HG03432 (cell line): Measurements from ENCODE around the gene GJD4.

Experiments
- ATAC-seq: cut with Tn5 transposase; IDR thresholded peaks from one replicate; pipeline ENCODE4 v1.9.1; 2021; ENCODE audit warnings: mild to moderate bottlenecking, moderate library complexity; ENCODE audit not compliant: unreplicated experiment

The GJD4 gene

DNA sequence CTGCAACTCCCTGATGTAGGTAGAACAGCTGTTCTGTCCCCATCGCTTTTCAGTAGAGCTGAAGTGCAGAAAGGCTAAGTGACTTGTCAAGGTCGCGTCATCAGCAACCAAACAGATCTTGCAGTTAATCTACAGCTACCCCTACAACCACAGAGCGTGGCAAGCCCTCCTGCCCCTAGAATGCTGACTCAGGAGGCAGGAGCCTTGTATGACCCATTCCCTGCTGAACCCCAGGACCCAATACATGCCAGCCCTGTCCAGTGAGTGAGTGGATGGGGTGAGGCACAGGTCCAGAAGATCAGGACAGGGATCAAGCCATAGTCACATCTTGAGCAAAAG, 26.6 kb upstream of the GJD4 start:
- ATAC-seq = no peak

DNA sequence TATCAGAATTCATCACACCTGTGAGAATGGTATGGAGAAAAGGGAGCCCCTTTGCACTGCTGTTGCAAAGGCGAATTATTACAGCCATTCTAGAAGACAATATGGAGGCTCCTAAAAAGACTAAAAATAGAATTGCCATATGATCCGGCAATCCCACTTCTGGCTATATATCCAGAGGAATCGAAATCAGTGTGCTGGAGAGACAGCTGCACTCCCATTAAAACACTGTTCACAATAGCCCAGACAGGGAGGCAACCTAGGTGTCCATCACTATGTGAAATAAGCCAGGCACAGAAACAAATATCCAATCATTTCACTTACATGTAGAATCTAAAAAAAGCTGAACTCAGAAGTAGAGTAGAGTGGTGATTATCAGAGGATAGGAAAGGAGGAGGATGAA, 26.0 kb upstream of the GJD4 start:
- no peak for ATAC-seq

DNA sequence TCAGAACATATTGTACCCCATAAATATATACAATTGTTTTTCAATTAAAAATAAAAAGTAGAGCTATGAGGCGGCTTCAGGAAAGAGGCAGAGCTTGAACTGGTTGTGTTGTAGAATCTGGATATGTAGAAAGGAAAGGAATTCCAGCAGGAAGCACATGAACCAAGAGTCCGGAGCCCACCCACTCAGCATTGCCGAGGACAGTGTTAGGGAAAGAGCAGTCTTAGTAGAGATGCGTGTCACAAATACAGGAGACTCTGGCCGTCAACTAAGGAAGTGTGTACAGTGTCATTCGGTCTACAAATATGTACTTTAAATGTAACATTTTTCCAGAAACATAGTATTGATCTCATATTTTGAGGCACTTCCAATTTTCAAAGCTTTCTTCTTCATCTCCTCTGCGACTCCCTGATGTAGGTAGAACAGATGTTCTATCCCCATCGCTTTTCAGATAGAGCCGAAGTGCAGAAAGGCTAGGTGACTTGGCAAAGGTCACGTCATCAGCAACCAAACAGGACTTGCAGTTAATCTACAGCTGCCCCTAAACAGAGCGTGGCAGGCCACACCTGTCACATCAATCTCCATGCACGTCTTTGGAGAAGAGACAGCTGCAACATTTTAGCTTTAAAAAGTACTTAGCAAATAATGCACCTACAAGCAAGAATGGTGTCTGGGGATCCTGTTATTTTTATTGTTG, 25.3 kb upstream of the GJD4 start:
- no peak for ATAC-seq

DNA sequence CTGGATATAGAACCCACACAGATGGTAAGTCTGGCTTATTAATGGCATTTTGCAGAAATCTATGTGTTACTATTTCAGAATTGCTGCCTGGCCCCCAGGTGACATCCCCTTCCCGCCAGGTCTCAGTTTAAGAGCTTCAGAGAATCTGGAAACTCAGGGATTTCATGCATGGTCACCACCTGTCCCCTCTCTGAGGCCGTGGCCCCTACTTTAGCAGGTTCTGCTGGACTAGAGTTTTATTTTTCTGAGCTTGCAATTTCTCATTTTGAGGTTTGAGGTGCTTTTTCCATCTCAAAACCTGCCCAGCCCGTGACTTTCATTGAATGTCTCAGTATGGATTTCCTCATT, 24.7 kb upstream of the GJD4 start:
- ATAC-seq = no peak

DNA sequence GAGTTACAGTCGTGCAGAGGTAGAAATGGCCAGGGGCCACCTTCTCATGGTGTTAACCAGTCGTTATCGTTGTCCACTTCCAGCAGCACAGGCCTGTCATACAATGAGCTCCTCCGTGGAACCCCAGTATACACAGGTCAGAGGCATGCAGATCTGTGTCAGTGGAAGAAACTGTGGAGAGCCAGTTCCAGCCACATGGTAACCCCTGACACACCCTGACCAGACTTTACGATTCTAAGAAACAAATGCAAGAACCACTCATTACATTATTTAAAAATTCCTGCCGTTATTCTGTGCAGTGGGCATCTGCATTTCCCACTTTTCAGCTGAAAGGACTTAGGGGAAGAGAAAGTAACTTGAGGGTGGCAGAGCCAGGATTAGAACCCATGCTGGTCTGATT, 23.5 kb upstream of the GJD4 start:
- ATAC-seq = no peak

DNA sequence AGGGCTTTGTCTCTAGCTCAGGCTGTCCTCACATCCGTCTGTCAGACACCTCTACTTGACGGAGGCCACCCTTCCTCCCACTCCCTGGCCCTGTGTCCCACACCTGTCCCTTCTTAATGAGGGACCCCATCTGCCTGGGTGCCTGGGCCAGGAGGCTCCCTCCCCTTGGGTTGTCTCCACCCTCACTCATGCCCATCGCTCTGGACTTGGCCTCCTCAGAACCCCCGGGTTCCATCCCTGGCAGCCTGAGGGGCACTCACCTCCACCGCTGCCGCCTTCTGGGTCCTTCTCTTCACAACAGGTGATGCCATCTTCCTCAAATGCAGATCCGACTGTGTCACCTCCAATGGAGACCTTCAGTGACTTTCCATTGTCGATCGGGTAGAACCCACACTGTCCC, 20.2 kb upstream of the GJD4 start:
- ATAC-seq = no peak

DNA sequence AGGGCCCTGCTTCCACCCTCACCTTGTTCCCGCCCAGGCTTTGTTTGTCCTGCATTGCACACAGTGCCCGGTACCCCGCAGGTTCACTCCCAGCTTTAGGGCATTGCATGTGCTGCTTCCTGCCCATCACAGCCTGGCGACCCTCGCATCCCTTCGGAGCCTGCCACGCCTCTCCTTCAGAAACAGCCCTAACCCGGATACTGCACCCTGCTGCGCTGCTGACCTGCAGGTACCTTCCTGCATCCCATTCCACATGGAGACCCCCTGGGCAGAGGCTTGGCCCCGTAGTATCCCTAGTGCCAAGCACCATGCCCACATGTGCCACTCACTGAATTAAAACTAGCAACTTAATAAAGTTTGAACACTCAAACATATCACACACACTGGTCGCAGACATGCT, 19.8 kb upstream of the GJD4 start:
- no peak for ATAC-seq

DNA sequence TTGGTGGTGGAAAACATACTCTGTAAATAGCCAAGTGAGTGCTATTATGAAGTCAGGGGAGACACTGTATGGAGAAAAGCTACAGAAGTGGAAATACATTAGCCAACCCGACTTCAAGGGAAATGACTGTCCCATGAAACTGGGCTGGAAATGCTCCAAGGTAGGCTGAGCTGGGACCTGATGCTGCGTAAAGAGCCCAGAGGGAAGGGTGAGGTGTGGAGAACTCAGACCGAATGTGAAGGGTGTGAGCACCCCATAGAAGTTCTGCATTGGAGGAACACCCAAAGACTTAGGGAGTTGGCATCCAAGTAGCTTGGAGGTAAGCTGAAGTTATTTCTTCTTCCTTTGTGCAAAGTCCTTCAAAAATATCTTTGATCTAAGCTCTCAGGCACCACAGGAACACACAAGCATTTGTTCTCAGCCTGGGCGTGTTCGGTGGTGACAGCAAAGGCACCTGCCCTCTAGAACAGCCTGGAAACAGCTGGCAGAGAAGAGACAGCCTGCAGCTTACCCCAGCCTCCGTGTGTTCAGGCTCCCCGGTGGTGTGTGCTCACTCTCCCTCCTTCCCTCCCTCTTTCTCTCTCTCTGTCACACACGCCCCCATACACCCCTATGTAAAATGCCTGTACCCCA, 19.1 kb upstream of the GJD4 start:
- no peak for ATAC-seq

DNA sequence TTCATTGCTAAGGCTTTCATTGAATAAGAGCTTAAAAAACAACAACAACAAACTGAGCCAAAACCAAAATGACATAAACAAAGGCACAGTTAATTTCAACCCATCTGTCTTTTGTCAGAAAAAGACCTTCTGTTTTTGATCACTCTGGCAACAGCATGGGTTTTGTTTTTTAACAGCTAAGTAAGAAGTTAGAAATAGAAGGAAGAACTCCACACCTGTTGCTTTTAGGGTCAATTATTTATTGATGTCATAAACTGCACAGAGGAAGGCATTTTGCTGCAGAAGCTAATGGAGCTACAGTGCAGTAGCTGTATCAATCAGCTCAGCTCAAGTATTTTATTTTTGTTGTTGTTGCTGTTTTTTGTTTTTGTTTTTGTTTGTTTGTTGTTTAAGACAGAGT, 16.3 kb upstream of the GJD4 start:
- no peak for ATAC-seq

DNA sequence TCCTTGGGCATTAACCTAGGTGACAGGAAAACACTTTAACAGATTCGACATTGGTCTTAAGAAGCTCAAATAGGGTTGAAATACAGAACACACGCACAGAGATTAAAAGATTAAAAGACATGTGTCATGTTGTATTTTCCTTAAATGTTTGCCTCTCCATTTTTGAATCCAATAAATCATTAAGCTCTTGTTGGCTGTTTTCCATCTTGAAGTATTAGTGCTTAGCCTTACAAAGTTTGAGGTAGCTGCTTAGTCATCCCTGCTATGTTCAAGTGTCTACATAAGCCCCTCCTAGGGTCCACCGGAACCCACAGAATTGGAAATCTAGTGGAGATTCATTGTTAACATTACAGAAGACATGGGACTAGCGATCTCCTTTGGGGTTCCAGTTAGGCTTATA, 12.7 kb upstream of the GJD4 start:
- no peak for ATAC-seq

DNA sequence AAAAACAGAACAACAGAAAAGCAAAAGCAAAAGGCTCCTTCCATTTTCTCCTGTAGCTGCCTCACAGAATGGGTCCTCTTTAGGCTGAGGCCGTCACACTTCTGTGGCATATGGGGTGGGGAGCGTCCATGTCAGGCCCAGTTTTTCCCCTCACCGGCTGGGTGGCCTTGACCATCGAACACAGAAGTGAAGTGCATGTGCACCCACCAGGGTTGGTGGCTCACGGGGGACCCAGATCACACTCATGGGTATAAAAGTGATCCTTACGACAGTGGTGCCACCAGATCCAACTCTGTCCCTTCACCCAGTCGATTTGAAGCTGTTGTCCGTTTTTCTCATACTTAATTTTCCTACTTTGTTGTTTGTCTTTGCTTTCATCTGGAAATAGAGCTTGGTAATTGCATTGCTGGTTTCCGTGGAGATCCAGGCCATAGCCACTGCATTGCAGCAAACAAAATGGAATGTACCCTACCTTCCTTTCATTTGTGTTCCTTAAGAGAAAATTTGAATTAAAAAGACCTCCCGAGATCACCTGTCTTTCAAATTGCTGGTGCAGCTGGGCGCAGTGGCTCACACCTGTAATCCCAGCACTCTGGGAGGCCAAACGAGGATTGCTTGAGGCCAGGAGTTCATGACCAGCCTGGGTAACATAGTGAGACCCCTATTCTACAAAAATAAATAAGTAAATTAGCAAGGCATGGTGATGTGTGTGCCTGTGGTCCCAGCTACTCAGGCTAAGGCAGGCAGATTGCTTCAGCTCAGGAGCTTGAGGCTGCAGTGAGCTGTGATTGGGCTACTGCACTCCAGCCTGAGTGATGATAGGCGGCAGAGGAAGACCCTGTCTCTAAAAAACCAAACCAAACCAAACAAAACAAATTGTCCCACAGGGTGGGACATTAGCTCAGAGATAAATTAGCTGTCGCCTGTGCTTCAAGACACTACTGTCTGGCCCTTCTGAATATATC, 10.7 kb upstream of the GJD4 start:
- no peak for ATAC-seq

DNA sequence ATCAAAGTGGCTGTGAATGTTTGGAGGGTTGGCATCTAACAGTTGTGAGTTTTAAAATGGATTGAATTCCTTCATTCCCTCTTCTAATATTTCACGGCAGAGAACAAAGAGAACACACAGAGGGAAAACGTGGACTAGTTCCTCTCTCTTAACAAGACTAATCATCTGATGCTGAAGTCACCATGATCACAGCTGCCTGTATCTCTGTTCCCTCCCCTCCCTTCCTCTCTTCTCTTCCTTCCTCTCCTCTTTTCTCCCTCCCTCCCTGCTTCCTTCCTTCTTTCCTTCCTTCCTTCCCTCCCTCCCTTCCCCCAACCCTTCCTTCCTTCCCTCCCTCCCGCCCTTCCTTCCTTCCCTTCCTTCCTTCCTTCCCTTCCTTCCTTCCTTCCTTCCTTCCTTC, 10.0 kb upstream of the GJD4 start:
- ATAC-seq = no peak

DNA sequence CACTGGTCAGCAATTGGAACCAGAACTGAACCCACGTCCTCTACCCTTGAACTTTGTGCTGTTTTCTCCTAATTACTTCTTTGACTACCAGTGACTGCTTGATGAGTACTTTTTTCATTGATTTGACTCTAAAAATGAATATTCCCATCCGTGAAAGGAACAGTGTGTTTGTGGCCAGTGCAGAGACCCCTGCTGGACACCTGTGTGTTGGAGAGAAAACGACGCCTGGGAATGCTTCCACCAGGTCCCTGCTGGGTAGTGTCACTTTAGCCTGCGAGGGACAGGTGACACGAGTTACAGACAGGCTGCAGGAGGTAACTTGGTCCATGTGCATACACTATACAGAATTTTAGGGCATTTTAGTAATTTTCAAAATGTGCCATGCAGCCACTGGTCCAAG, 6.8 kb upstream of the GJD4 start:
- no peak for ATAC-seq

DNA sequence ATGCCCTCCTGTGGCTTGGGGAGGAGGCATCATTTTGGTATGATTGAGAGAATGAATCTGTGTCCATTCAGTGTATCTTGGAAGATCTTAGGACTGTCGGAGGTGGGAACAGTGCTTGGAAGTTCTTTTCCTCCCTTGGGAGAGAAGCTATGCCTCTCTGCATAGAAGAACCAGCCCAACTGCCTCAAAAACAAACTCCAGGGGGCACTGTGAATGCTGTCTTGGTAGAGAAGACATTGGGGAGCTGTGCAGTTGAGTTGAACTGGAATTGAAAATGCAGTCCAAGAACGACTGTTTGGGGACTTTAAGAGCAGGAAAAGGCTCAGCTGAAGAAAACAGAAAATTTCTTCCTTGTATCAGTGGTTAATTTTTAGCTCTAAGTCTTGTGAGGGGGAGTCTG, 4.9 kb upstream of the GJD4 start:
- ATAC-seq = no peak

DNA sequence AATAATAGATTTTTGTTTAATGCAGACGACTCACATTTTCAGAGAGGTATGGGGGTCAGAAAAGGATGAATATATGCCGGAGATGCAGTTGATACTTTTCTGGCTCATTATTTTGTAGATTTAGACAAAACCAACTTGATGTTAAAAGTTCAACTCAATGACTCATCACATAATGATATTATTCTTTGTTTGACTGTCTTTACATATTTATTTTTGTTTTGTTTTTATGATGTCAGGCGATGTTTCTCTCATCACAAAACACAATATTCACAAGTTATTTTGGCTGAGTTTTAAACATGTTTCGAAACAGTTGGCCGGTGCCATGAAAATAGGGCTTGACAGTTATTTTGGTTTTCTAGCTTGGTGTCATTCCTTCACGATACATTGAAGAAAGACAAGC, 1.3 kb downstream of the GJD4 start:
- no peak for ATAC-seq

DNA sequence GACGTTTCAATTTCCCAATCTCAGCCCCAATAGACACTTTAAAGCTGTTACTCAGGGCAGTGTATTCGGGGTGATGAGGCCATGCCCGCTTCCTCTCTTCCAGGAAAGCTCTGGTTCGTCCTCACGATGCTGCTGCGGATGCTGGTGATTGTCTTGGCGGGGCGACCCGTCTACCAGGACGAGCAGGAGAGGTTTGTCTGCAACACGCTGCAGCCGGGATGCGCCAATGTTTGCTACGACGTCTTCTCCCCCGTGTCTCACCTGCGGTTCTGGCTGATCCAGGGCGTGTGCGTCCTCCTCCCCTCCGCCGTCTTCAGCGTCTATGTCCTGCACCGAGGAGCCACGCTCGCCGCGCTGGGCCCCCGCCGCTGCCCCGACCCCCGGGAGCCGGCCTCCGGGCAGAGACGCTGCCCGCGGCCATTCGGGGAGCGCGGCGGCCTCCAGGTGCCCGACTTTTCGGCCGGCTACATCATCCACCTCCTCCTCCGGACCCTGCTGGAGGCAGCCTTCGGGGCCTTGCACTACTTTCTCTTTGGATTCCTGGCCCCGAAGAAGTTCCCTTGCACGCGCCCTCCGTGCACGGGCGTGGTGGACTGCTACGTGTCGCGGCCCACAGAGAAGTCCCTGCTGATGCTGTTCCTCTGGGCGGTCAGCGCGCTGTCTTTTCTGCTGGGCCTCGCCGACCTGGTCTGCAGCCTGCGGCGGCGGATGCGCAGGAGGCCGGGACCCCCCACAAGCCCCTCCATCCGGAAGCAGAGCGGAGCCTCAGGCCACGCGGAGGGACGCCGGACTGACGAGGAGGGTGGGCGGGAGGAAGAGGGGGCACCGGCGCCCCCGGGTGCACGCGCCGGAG, 2.6 kb downstream of the GJD4 start:
- ATAC-seq = no peak

DNA sequence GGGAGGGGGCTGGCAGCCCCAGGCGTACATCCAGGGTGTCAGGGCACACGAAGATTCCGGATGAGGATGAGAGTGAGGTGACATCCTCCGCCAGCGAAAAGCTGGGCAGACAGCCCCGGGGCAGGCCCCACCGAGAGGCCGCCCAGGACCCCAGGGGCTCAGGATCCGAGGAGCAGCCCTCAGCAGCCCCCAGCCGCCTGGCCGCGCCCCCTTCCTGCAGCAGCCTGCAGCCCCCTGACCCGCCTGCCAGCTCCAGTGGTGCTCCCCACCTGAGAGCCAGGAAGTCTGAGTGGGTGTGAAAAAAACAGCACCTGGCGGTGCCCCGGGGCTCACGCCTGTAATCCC, 3.2 kb downstream of the GJD4 start:
- ATAC-seq = no peak

DNA sequence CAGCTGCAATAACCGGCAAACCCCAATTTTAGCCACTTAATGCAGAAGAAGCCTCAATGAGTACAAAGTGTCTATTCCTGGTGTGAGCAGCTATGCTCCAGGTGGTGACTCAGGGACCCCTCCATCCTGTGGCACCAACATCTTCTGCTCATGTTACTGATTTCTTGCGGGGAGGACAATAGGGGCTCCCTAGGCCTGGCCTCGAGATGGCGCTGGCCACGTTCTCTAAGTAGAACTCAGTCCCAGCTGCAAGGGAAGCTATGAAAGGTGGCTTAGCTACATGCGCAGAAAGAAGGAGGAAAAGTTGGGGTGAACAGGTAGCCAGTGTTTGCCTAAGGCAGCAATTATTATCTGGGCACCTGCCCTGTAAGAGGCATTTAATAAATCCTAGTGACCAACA, 6.6 kb downstream of the GJD4 start:
- ATAC-seq = no peak

DNA sequence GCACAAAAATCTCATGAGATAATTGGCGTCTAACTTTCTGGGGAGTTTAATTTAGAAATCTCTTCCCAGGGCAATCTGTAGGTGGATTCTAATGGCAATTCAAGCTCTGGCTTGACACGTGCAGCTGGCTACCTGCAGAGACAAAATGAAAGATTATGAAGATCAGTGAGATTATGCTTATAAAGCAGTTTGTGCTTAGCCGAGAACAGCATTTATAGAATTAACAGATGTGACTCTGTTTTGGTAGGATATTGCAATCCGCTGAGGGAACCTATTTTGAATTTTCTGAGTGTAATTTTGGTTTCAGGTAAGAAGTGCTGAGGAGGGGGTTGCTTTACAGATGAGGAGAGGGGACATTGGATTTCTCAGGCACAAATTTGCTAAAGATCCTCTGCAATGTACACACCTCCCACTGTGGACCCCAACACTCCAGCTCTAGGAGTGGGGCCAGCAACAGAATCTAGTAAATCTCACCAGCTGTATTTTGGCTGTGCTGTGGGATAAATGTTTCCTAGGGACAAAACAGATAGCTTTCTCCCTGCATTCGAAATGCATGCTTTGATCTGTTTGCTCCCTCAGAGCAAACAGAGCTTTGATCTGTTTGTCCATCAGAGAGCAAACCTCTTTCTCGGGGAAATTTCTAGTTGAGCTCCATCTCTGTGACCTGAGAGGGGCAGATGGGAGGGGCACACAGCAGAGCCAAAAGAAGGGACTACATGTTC, 7.4 kb downstream of the GJD4 start:
- ATAC-seq = no peak

DNA sequence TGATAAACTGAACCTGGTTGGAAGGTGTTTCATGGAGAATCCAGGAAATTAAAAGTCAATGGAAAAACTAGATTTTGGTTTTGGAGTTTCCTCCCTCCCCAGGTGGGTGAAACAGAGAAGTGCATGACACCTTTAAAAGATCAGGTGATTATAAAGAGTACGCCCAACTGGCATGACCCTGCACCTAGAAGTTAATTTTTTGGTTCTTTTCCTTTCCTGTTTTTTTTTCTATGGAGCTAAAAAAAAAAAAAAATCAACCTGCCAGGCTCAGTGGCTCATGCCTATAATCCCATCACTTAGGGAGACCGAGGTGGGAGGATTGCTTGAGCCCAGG, 7.9 kb downstream of the GJD4 start:
- ATAC-seq = no peak
